GM23338 (cell line): ENCODE measurements around the gene WDR26. TPM values are rescaled to one million over a fixed set of nuclear protein-coding genes. Genes with fewer than 3 reads are reported as not detected.

Source experiments
- ATAC-seq: fragments of 200-7000 bp; cut with Tn5 transposase; 3 replicates; pipeline ENCODE4 v1.9.1; 2020
- DNase-seq: peaks from one replicate; pipeline ENCODE4 v3.0.0-alpha.2; 2015; ENCODE audit warnings: low spot score
- H2AFZ ChIP-seq: fragments of 200-600 bp; sonication (generic); 2 replicates; pipeline ENCODE4 v1.8.0; 2016; ENCODE audit warnings: antibody characterized with exemption, mild to moderate bottlenecking, moderate library complexity
- H3F3A ChIP-seq: fragments of 200-600 bp; sonication (generic); replicated peaks from 2 replicates; pipeline ENCODE4 v1.8.0; 2017; ENCODE audit warnings: antibody characterized with exemption, mixed run types, low read depth
- H3K27ac ChIP-seq: fragments of 200-600 bp; sonication (generic); 2 replicates; pipeline ENCODE4 v1.6.1; 2016; ENCODE audit warnings: low read depth
- H3K27me3 ChIP-seq: fragments of 200-600 bp; sonication (generic); 2 replicates; pipeline ENCODE4 v1.8.0; 2016; ENCODE audit warnings: mild to moderate bottlenecking, mixed run types, moderate library complexity; ENCODE audit not compliant: insufficient read depth
- H3K36me3 ChIP-seq: fragments of 200-600 bp; sonication (generic); 2 replicates; pipeline ENCODE4 v1.8.0; 2016; ENCODE audit warnings: mild to moderate bottlenecking; ENCODE audit not compliant: insufficient read depth
- H3K4me1 ChIP-seq: fragments of 200-600 bp; sonication (generic); 2 replicates; pipeline ENCODE4 v1.8.0; 2016; ENCODE audit warnings: mild to moderate bottlenecking, moderate library complexity; ENCODE audit not compliant: insufficient read depth
- H3K4me2 ChIP-seq: fragments of 200-600 bp; sonication (generic); 2 replicates; pipeline ENCODE4 v1.7.1; 2017; ENCODE audit warnings: mixed run types
- H3K4me3 ChIP-seq: fragments of 200-600 bp; sonication (generic); 2 replicates; pipeline ENCODE4 v1.6.1; 2016; ENCODE audit warnings: mixed run types
- H3K79me2 ChIP-seq: fragments of 200-600 bp; sonication (generic); replicated peaks from 2 replicates; pipeline ENCODE4 v1.8.0; 2017; ENCODE audit warnings: mild to moderate bottlenecking; ENCODE audit not compliant: insufficient read depth
- H3K9me2 ChIP-seq: fragments of 200-600 bp; sonication (generic); 2 replicates; pipeline ENCODE4 v1.8.0; 2017; ENCODE audit not compliant: insufficient read depth
- H4K20me1 ChIP-seq: fragments of 200-600 bp; sonication (generic); replicated peaks from 2 replicates; pipeline ENCODE4 v1.8.0; 2017; ENCODE audit warnings: mild to moderate bottlenecking; ENCODE audit not compliant: insufficient read depth
- H3K27ac Mint-ChIP-seq: 2 replicates; pipeline ENCODE4 v1.8.0; 2020; ENCODE audit warnings: inconsistent platforms, mild to moderate bottlenecking, moderate library complexity, mixed read lengths
- H3K27me3 Mint-ChIP-seq: 3 replicates; pipeline ENCODE4 v1.8.0; 2022; ENCODE audit warnings: low read depth, mild to moderate bottlenecking, moderate library complexity, mixed read lengths, inconsistent platforms; ENCODE audit not compliant: insufficient read depth, poor library complexity
- H3K36me3 Mint-ChIP-seq: 3 replicates; pipeline ENCODE4 v1.8.0; 2021; ENCODE audit warnings: low read depth, mild to moderate bottlenecking, inconsistent platforms, moderate library complexity, mixed read lengths
- H3K4me1 Mint-ChIP-seq: 3 replicates; pipeline ENCODE4 v1.8.0; 2020; ENCODE audit warnings: mild to moderate bottlenecking, inconsistent platforms, mixed read lengths
- H3K4me3 Mint-ChIP-seq: 3 replicates; pipeline ENCODE4 v1.8.0; 2021; ENCODE audit warnings: moderate library complexity, mild to moderate bottlenecking, inconsistent platforms, mixed read lengths
- H3K9me3 Mint-ChIP-seq: 3 replicates; pipeline ENCODE4 v1.8.0; 2020; ENCODE audit warnings: moderate library complexity, mild to moderate bottlenecking, inconsistent platforms, mixed read lengths
- CREB1 ChIP-seq: fragments of 250-450 bp; sonication (Bioruptor Pico); IDR thresholded peaks from 2 replicates; pipeline ENCODE4 v1.5.0; 2020; ENCODE audit warnings: low read depth, mild to moderate bottlenecking, moderate library complexity
- CTCF ChIP-seq, 2 experiments: fragments of 200-600 bp in 1 of 2; sonication (generic) in 1 of 2; conservative IDR thresholded peaks; 2 replicates each; pipeline versions ENCODE4 v1.5.1 to v1.6.1; 2016 to 2017; ENCODE audit warnings: antibody characterized with exemption in 2 of 2, low read depth in 2 of 2, mild to moderate bottlenecking in 2 of 2, moderate library complexity in 1 of 2
- ETS1 ChIP-seq: IDR thresholded peaks from 2 replicates; pipeline ENCODE4 v1.6.1; 2016; ENCODE audit warnings: antibody characterized with exemption
- EZH2 ChIP-seq: fragments of 200-600 bp; sonication (generic); IDR thresholded peaks from one replicate; pipeline ENCODE4 v1.8.0; 2017; ENCODE audit warnings: antibody characterized with exemption, mild to moderate bottlenecking, low read depth; ENCODE audit not compliant: unreplicated experiment
- EZH2phosphoT487 ChIP-seq: fragments of 200-600 bp; sonication (generic); IDR thresholded peaks from one replicate; pipeline ENCODE4 v1.8.1; 2018; ENCODE audit warnings: antibody characterized with exemption; ENCODE audit not compliant: unreplicated experiment
- JUNB ChIP-seq: IDR thresholded peaks from one replicate; pipeline ENCODE4 v1.6.1; 2016; ENCODE audit warnings: antibody characterized with exemption; ENCODE audit not compliant: unreplicated experiment
- NANOG ChIP-seq: IDR thresholded peaks from 2 replicates; pipeline ENCODE4 v1.6.1; 2016; ENCODE audit warnings: antibody characterized with exemption, borderline replicate concordance
- POLR2AphosphoS5 ChIP-seq: IDR thresholded peaks from 2 replicates; pipeline ENCODE4 v1.6.1; 2016; ENCODE audit warnings: antibody characterized with exemption, low read depth
- STAT1 ChIP-seq: IDR thresholded peaks from one replicate; pipeline ENCODE4 v1.6.1; 2016; ENCODE audit warnings: antibody characterized with exemption; ENCODE audit not compliant: unreplicated experiment
- ZNF114 ChIP-seq: fragments of 250-450 bp; sonication (Bioruptor Pico); IDR thresholded peaks from 2 replicates; pipeline ENCODE4 v1.5.0; 2020; ENCODE audit warnings: mild to moderate bottlenecking, moderate library complexity
- ZNF331 ChIP-seq: fragments of 250-450 bp; sonication (Bioruptor Pico); IDR thresholded peaks from 2 replicates; pipeline ENCODE4 v1.5.0; 2020; ENCODE audit warnings: low read depth, mild to moderate bottlenecking, moderate library complexity
- ZNF462 ChIP-seq: fragments of 250-450 bp; sonication (Bioruptor Pico); IDR thresholded peaks from 2 replicates; pipeline ENCODE4 v1.5.0; 2020; ENCODE audit warnings: mild to moderate bottlenecking, moderate library complexity
- polyA plus RNA-seq: library from polyadenylated mRNA; unstranded; fragments of >200 nt; fragmentation: Nextera tagmentation; extraction: Ambion mirVana; gene quantifications from 2 replicates; pipeline ENCODE4 v1.2.1, GENCODE V29; 2016
- total RNA-seq: library from RNA; depleted of rRNA; stranded (reverse); fragments of >200 nt; shearing (Covaris generic); gene quantifications from 2 replicates; pipeline ENCODE4 v1.2.3, GENCODE V29; 2014
- TF ChIP-seq, protein P1 (sequence below): IDR thresholded peaks from one replicate; pipeline ENCODE4 v1.6.1; 2018; ENCODE audit warnings: antibody characterized with exemption; ENCODE audit not compliant: unreplicated experiment

The WDR26 gene
- total and polyA plus RNA-seq, 2 experiments from 2014 or later = 16.9 to 74.6 TPM

DNA sequence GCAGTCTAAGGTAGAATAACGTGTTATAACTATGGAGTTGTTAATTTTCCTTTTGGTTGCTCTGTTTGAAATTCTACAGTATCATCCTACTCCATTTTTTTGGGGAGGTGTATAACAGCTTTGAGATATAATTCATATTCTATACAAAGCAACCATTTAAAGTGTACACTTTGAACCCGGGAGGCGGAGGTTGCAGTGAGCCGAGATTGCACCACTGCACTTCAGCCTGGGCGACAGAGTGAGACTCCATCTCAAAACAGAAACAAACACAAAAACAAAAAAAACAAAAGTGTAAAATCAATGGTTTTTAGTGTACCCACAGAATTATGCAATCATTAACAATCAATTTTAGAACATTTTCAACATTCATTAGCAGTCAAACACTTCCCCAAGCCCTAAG is 44.1 kb downstream of the WDR26 start:
- no peak overlapping the region for H2AFZ ChIP-seq
- H3F3A ChIP-seq = peaks cover 8% of the 10 kb centered on the region; the same call in 1 of the 2 replicates
- H3K27ac ChIP-seq = no peak overlapping the region
- no peaks in the 10 kb centered on the region for H3K27me3 ChIP-seq
- peaks cover 55% of the 10 kb centered on the region; the same call in 1 of the 2 replicates for H3K36me3 ChIP-seq
- Mint-ChIP-seq H3K27me3 (no peaks in the 10 kb centered on the region), H3K36me3 (peaks cover 79% of the 10 kb centered on the region), H3K4me1 (no peaks in the 10 kb centered on the region), H3K27ac (no peak overlapping the region; the same call in 1 of the 2 replicates), H3K9me3 (no peaks in the 10 kb centered on the region), H3K4me3 (no peak overlapping the region)
- no peaks in the 10 kb centered on the region for H3K79me2 ChIP-seq
- H3K4me2 ChIP-seq = no peak overlapping the region
- H3K4me3 ChIP-seq = no peak overlapping the region
- DNase-seq (no peak), ATAC-seq (no peak)
- TF ChIP-seq, protein P1, sequence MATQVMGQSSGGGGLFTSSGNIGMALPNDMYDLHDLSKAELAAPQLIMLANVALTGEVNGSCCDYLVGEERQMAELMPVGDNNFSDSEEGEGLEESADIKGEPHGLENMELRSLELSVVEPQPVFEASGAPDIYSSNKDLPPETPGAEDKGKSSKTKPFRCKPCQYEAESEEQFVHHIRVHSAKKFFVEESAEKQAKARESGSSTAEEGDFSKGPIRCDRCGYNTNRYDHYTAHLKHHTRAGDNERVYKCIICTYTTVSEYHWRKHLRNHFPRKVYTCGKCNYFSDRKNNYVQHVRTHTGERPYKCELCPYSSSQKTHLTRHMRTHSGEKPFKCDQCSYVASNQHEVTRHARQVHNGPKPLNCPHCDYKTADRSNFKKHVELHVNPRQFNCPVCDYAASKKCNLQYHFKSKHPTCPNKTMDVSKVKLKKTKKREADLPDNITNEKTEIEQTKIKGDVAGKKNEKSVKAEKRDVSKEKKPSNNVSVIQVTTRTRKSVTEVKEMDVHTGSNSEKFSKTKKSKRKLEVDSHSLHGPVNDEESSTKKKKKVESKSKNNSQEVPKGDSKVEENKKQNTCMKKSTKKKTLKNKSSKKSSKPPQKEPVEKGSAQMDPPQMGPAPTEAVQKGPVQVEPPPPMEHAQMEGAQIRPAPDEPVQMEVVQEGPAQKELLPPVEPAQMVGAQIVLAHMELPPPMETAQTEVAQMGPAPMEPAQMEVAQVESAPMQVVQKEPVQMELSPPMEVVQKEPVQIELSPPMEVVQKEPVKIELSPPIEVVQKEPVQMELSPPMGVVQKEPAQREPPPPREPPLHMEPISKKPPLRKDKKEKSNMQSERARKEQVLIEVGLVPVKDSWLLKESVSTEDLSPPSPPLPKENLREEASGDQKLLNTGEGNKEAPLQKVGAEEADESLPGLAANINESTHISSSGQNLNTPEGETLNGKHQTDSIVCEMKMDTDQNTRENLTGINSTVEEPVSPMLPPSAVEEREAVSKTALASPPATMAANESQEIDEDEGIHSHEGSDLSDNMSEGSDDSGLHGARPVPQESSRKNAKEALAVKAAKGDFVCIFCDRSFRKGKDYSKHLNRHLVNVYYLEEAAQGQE = no peak
- TF ChIP-seq NANOG (no peak), EZH2phosphoT487 (no peak), ZNF331 (CRISPR knock-in tag) (no peak), JUNB (no peak), CTCF (conservative IDR thresholded peaks at IDR 0.05; ENCODE audit: low read depth in 2 of 2) (no peak), EZH2 (no peak), ZNF462 (CRISPR knock-in tag) (no peak), POLR2AphosphoS5 (no peak), ZNF114 (CRISPR knock-in tag) (no peak), ETS1 (no peak), STAT1 (no peak), CREB1 (CRISPR knock-in tag) (no peak)
- H4K20me1 ChIP-seq = peaks cover 8% of the 10 kb centered on the region
- no peaks in the 10 kb centered on the region for H3K9me2 ChIP-seq
- no peaks in the 10 kb centered on the region for H3K4me1 ChIP-seq
